ENCODE measurements around the gene MZT2B. TPM values are rescaled to one million over a fixed set of nuclear protein-coding genes. Genes with fewer than 3 reads are reported as not detected.
"Not testable (repeated sequence)": the region's sequence is repeated elsewhere in the genome, so short reads cannot be mapped to it uniquely, and the experiment has no call there.

The MZT2B gene
- total and polyA plus RNA-seq, 12 donors: 7.1 to 688 (median 325) TPM

DNA sequence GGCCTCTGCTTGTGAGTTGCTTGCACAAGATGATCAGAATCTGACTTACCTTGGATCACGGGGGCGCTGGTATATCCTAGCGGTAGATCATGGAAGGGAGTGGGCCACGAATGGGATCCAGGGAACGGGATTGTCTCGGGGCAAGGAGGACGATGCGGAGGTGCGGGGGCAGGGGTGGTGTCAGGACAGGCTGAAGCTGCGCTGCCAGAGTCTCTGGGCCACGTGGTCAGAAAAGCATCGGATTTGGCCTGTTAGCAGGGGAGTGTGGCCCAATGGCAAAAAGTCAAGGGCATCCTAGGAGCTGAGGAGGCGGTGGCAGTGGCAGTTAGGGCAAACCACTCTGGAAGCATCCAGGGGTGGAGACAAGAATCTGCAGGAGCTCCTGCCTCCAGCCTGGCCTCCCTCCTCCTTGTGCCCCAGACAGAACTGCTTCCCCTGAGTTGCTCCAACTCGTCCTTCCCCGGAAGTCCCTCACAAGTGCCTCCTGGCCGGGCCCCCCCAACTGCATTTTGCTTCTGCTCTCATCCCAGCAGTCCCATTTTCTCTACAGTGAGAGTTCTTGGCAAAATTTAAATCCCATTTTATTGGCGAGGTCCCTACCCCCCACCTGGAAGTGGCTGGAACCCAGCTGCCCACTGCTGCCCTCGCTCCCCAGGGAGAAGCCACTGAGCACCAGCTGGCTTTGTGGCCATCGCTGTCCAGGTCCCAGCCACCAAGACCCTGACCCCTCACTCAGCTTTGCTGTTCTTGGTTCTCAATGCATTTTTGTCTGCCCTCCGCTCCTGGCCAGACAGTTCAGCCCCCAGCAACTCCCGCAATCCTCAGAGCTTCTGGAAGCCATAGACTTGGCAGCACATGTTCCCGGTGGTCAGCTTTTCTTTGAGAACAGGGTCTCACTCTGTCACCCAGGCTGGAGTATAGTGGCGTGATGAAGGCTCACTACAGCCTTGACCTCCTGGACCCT, 31.6 kb upstream of the MZT2B start:
- WGBS, 4 donors: 68 to 81% (median 76%) methylated on average over 23 of the region's 23 CpGs
- DNase-seq: peak in 5 of 7 donors; percentile 22 to 66 (median 35)
- intact Hi-C loops (cut with DNase I): no loop called here

DNA sequence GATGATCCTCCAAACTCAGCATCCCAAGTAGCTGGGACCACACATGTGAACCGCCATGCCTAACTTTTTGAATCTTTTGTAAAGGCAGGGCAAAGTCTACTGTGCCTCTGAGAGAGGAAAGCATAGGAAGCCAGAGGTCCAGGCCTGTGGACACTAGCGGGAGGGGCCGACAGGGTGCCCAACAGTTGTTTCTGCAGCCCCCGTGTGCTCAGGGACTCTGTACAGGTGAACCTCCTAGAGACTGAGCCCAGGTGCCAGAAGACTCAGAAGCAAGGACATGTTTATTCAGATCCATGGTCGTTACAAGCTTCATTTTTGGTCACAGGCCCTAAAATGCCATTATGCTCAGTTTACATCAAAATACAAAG, 30.9 kb upstream of the MZT2B start:
- intact Hi-C loops (cut with DNase I); H3K4me1 ChIP-seq (replicated peaks in 1 of 2); DNase-seq; H3K27ac ChIP-seq; H3K4me3 ChIP-seq; H3K27me3 ChIP-seq; H3K9me3 ChIP-seq (replicated peaks in 1 of 3): not testable (repeated sequence)
- H3K36me3 ChIP-seq (replicated peaks in 1 of 2): peaks cover 0 to 18% of the 10 kb centered on the region in 2 donors
- 70 to 78% (median 73%) methylated on average over 5 of the region's 5 CpGs; no CpG with 5 or more reads in 1 of the 4 donors for WGBS, 4 donors

More for the DNA sequence above, 31.6 kb upstream of the MZT2B start:
- TF ChIP-seq, protein P1, sequence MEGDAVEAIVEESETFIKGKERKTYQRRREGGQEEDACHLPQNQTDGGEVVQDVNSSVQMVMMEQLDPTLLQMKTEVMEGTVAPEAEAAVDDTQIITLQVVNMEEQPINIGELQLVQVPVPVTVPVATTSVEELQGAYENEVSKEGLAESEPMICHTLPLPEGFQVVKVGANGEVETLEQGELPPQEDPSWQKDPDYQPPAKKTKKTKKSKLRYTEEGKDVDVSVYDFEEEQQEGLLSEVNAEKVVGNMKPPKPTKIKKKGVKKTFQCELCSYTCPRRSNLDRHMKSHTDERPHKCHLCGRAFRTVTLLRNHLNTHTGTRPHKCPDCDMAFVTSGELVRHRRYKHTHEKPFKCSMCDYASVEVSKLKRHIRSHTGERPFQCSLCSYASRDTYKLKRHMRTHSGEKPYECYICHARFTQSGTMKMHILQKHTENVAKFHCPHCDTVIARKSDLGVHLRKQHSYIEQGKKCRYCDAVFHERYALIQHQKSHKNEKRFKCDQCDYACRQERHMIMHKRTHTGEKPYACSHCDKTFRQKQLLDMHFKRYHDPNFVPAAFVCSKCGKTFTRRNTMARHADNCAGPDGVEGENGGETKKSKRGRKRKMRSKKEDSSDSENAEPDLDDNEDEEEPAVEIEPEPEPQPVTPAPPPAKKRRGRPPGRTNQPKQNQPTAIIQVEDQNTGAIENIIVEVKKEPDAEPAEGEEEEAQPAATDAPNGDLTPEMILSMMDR (IDR thresholded peaks at IDR 0.05): no peak
- no peak for TF ChIP-seq POLR2A (IDR thresholded peaks at IDR 0.05)
- Histone ChIP-seq H3K36me3 (replicated peaks in 1 of 2) (peaks cover 0 to 18% of the 10 kb centered on the region in 2 donors), H3K4me1 (replicated peaks in 1 of 2) (no peaks in the 10 kb centered on the region), H3K27ac (no peak overlapping the region), H3K4me3 (no peak overlapping the region), H3K9me3 (replicated peaks in 1 of 3) (no peaks in the 10 kb centered on the region), H3K27me3 (no peaks in the 10 kb centered on the region)

DNA sequence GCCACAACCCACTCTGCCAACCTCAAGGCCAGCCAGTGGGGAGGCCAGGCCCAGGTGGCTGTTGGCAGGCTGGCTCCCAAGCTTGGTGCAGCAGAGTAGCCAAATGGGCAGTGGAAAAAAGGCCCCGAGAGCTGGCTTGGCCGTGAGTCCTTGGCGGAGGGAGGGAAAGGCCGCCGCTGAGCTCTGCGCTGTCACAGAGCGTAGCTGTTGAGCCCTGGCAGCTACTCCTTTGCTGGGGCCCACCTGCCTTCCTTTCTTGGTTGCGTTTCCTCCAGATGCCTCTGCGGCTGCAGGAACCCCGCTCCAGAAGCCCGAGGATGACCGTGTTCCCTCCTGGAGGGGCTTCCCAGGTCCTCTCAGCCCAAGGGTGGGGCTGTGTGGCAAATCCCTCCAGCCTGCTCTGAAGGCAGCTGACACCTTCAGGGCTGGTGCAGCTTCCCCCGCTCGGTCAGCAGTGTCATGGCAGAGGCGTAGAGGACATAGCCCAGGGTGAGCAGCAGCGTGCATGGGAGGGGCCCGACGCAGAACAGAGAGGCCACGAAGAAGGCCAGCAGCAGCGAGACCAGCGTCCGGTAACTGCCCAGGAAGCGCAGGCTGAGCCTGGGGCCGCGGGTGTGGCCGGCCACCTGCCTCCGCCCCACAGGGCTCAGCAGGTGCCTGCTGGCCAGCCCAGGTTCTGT, 29.8 kb upstream of the MZT2B start:
- H3K36me3 ChIP-seq (replicated peaks in 1 of 2): peaks cover 0 to 18% of the 10 kb centered on the region in 2 donors
- not testable (repeated sequence) for H3K4me3 ChIP-seq

DNA sequence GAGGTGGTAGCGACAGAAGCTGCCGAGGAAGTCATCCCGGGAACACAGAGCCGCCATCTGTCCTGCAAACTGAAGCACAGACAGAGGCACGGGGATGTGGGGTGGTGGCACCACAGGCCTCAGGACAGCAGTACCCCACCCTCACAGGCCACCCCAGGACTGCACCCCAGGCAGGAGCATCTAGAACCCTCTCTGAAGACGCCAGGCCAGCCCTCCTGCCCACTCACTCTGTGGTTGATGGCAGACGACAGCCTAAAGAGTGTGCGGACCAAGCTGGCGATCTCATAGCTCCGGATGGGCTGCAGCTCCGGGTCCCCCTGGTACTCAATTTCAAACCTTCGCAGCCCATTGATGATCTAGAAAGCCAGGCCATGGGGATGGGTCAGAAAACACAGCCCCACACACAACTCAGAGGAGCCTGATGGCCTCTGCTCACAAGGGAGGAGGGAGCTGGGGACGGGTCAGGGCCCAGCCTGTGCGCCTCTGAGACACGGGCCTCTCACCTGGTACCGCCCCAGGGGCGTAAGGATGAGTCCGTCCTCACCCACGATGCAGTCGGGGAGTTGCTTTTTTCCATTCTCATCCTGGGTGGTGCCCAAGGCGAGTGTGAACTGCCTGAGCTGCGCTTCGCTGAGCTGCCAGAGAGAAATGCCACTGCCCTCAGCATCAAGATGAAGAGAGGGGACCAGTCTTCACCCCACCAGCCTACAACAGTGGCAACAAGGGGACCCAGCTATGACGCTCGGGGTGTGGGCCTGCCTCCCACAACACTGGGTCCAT, 29.1 kb upstream of the MZT2B start:
- 89 to 95% (median 93%) methylated on average over 9 to 25 of the region's 25 CpGs for WGBS, 4 donors
- no peak overlapping the region for H3K27ac ChIP-seq
- intact Hi-C loops (cut with DNase I): no loop called here
- H3K36me3 ChIP-seq (replicated peaks in 1 of 2): peaks cover 0 to 18% of the 10 kb centered on the region in 2 donors
- no peaks in the 10 kb centered on the region for H3K9me3 ChIP-seq (replicated peaks in 1 of 3)
- no peak for DNase-seq
- no peaks in the 10 kb centered on the region for H3K27me3 ChIP-seq
- no peaks in the 10 kb centered on the region for H3K4me1 ChIP-seq (replicated peaks in 1 of 2)
- no peak overlapping the region for H3K4me3 ChIP-seq
- TF ChIP-seq, protein P1 (IDR thresholded peaks at IDR 0.05): no peak
- no peak for TF ChIP-seq POLR2A (IDR thresholded peaks at IDR 0.05)

More for the DNA sequence above, 29.8 kb upstream of the MZT2B start:
- H3K4me1 ChIP-seq (replicated peaks in 1 of 2); H3K27ac ChIP-seq; H3K9me3 ChIP-seq (replicated peaks in 1 of 3); H3K27me3 ChIP-seq; intact Hi-C loops (cut with DNase I): not testable (repeated sequence)
- WGBS, 4 donors: 82 to 90% (median 87%) methylated on average over 5 to 23 of the region's 27 CpGs
- peak in 2 of 7 donors; percentile 4 to 21 for DNase-seq

DNA sequence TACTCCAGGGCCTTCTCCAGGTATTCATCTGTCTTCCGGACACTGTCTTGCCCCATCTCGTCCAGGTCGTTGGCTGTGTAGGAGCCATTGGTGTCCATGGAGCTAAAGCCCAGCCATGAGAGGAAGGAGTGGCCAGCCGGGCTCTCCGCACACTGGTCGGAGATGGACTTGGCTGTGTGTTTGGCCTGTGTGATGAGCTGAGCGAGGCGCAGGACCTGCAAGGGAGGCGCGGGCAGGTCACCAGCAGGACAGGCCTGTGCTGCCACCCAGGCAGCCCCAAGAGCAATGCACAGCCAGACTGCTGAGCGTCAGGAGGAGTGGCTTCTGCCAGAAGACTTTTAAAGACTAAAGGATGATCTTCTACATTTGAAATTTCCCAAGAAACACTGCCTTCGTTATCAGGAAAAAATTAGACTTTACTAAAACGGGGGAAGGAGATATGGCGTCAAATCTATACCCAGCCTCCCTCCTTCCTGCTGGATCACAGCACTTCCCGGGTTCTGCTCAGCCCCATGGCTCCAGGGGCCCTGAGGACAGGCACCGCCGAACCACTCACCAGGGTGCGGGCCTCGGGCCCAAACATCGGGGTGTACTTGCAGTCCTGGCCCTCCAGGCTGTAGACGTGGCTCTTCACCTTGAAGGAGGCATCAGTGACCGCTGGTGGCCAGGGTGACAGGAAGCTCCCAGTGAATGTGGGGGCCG, 28.2 kb upstream of the MZT2B start:
- H3K27ac ChIP-seq; DNase-seq; H3K4me1 ChIP-seq (replicated peaks in 1 of 2); H3K27me3 ChIP-seq; intact Hi-C loops (cut with DNase I); H3K4me3 ChIP-seq; H3K9me3 ChIP-seq (replicated peaks in 1 of 3): not testable (repeated sequence)
- peaks cover 0 to 18% of the 10 kb centered on the region in 2 donors for H3K36me3 ChIP-seq (replicated peaks in 1 of 2)
- 89 to 97% (median 93%) methylated on average over 11 to 22 of the region's 23 CpGs for WGBS, 4 donors

DNA sequence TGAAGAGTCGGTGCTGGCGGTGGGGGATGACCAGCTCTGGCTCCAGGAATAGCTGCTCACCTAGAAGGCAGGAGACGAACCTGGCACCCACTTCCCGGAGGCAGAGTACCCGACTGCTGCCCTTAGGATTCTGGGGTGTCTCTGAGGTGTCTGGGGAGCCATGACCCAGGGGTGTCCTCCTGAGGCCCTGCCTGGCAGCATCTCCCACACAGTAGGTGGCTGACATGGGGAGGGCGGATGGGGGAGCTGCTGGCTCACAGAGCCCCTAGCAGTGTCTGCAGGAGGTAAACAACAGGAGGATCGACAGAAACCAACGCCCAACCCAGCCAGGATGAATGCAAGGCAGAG, 27.7 kb upstream of the MZT2B start:
- H3K4me1 ChIP-seq (replicated peaks in 1 of 2); H3K4me3 ChIP-seq; H3K9me3 ChIP-seq (replicated peaks in 1 of 3); H3K27ac ChIP-seq; DNase-seq; intact Hi-C loops (cut with DNase I); H3K27me3 ChIP-seq: not testable (repeated sequence)
- H3K36me3 ChIP-seq (replicated peaks in 1 of 2): peaks cover 0 to 18% of the 10 kb centered on the region in 2 donors
- WGBS, 4 donors: 91 to 100% (median 96%) methylated on average over 1 to 7 of the region's 8 CpGs; no CpG with 5 or more reads in 1 of the 4 donors

Measured in adrenal gland (tissue), 12 donors.